RWPE1 (cell line): ENCODE measurements around the gene SH3GLB2.

Experiments
- CTCF ChIA-PET: fragments of 350-600 bp; sonication (Branson Sonifier 250); formaldehyde crosslinking; extraction: SDS; loops from one replicate; lab custom pipeline; 2021; lab: Yijun Ruan, JAX
- POLR2A ChIA-PET: fragments of 400-600 bp; formaldehyde crosslinking; extraction: SDS; loops from one replicate; lab custom pipeline; 2020; ENCODE audit warnings: antibody characterized with exemption; ENCODE audit not compliant: low non-redundant PET; lab: Yijun Ruan, JAX
- DNase-seq: peaks from one replicate; pipeline ENCODE4 v3.0.0; 2012; ENCODE audit warnings: low spot score
- H3K27ac ChIP-seq: fragments of 450-650 bp; 2 replicates; pipeline ENCODE4 v1.5.1; 2017
- TF ChIP-seq, protein P1 (sequence below): fragments of 450-650 bp; conservative IDR thresholded peaks from 2 replicates; pipeline ENCODE4 v1.5.1; 2017; ENCODE audit warnings: low read depth, mild to moderate bottlenecking

SH3GLB2 gene

DNA sequence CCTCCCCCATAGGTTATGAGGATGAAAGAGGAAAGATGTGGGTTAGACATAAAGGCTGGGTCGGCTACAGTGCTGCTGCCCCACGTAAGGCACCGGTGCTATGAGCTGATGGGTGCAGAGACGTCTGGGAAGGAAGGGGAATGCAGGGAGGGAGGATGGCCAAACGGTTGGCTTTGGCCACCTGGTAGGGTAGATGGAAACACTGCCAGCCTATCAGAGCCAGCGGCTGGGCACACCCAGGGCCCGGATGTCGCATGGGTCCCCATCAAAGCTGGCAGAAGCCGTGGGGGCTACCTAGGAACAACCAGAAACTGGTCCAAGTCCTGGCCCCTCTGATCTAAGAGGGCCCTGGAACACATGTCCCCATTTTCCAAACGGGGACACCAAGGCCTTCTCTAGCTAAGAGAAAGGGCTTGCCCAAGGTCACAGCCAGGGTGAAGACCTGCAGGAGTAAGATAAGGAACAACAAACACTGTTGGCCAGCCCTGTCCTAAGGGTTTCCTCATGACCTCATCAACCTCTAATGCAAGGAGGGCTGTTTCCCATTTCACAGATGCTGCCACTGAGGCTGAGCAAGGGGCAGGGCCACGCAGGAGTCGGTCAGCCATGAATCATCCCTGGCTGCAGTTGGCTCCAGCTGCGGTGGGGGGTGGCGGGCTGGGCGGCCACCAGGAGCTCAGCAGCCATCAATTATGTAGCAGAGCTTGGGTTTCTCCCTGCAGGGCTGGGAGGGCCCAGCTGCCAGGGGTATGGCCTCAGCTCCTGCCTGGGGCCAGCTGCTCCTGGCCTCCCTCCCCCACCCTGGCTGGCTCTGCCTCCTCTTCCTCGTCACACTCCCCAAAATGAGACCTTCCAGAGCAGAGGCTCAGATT is 4.9 kb downstream of the SH3GLB2 start:
- peak; percentile 63 for DNase-seq
- ChIA-PET POLR2A (no interaction called here), CTCF (interaction anchor here (1.0 kb wide), 1 partner anchor 15 kb away, joined by 3 read pairs; no protein-coding TSS in a partner anchor)
- TF ChIP-seq, protein P1, sequence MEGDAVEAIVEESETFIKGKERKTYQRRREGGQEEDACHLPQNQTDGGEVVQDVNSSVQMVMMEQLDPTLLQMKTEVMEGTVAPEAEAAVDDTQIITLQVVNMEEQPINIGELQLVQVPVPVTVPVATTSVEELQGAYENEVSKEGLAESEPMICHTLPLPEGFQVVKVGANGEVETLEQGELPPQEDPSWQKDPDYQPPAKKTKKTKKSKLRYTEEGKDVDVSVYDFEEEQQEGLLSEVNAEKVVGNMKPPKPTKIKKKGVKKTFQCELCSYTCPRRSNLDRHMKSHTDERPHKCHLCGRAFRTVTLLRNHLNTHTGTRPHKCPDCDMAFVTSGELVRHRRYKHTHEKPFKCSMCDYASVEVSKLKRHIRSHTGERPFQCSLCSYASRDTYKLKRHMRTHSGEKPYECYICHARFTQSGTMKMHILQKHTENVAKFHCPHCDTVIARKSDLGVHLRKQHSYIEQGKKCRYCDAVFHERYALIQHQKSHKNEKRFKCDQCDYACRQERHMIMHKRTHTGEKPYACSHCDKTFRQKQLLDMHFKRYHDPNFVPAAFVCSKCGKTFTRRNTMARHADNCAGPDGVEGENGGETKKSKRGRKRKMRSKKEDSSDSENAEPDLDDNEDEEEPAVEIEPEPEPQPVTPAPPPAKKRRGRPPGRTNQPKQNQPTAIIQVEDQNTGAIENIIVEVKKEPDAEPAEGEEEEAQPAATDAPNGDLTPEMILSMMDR, result no peak
- peak overlapping the region; percentile 79 for H3K27ac ChIP-seq

DNA sequence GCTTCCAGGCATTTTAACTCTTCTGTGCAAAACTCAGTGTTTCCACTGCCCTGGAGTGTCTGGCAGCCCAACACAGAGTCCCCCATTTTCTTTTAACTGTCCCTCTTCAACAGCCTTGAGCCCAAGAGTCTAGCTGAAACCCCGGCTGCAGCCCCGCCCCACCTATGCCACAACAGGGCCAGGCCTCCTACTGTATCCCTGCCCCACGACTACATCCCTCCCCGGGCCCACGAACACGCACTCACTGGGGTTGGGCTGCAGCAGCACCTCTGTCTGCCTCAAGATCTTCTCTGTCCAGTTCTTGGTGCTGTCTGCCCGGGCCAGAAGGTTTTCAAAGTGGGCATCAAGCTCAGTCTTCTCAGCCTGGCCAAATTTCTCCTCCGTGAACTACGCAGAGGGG is 6.1 kb downstream of the SH3GLB2 start:
- ChIA-PET POLR2A (interaction anchor here (0.6 kb wide), 1 partner anchor 102 kb away, joined by 3 read pairs; no protein-coding TSS in a partner anchor), CTCF (interaction anchor here (0.6 to 1.2 kb wide), 2 partner anchors 13 to 15 kb away, joined by 4 to 5 read pairs; no protein-coding TSS in a partner anchor)
- TF ChIP-seq, protein P1, result no peak
- H3K27ac ChIP-seq, result peak overlapping the region; percentile 79
- no peak for DNase-seq

DNA sequence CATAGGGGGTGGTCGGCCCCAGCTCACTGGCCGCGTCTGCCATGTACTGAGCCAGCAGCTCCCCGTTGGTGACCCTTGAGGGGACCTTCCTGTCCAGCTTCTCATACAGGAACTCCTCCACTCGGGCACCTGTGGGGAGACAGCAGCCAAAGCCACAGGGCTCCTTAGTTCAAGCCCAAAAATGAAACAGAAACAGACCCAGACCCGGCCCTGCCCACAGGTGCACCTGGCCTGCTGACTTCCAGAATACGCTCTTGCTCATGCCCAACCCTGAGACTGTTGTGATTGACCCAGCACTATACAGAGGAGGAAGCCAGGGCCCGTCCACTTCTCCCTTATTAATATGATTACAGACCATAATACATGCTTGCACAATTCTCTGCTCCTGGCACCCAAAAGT is 7.0 kb downstream of the SH3GLB2 start:
- TF ChIP-seq, protein P1, result no peak

DNA sequence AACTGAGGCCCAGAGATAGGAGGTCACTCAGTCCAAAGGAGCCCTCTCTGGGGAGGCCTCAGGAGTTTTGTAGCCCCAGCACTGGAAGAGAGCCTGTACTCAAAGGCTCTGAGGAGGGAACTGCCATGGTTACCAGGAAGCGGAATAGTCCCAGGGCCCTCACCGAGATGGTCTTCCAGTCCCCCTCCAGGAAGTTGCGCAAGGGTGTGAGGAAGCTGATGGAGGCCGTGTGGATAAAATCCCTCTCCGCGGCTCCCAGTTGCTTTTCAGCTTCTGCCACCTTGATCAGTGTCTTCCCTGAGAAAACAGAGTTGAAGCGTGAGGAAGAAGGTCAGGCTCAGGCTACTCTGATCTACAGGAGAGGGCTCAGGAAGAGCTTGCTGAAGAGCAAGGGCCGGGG is 13.5 kb downstream of the SH3GLB2 start:
- POLR2A ChIA-PET, result no interaction called here
- CTCF ChIA-PET, result interaction anchor here (0.7 kb wide), 1 partner anchor 8 kb away, joined by 3 read pairs; no protein-coding TSS in a partner anchor
- H3K27ac ChIP-seq, result peak overlapping the region; percentile 58
- TF ChIP-seq, protein P1, result no peak
- DNase-seq, result no peak

More for the DNA sequence above, 7.0 kb downstream of the SH3GLB2 start:
- ChIA-PET CTCF (no interaction called here), POLR2A (no interaction called here)
- peak overlapping the region; percentile 79 for H3K27ac ChIP-seq
- DNase-seq, result no peak

DNA sequence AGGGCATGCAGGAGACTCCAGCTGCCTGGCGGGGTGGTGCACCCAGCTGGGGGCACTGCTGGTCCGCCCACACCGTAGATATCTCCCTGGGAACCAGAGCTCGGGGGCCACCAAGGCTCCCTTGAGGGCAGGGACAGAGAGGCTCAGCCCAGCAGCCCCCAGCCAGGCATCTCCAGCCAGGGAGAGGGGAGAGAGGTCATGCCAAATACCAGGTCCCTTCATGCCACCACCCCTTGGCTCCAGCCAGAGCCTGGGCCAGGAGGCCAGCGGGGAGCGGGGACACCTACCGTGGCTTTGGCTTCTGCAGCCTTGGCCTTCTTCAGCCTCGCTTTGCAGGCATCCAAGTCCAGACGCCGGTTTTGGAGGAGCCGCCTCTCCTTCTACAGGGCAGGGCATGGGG is 14.0 kb downstream of the SH3GLB2 start:
- DNase-seq, result no peak
- ChIA-PET CTCF (interaction anchor here (0.8 kb wide), 1 partner anchor 11 kb away, joined by 3 read pairs; no protein-coding TSS in a partner anchor), POLR2A (no interaction called here)
- H3K27ac ChIP-seq, result peak overlapping the region; percentile 58
- TF ChIP-seq, protein P1, result no peak

DNA sequence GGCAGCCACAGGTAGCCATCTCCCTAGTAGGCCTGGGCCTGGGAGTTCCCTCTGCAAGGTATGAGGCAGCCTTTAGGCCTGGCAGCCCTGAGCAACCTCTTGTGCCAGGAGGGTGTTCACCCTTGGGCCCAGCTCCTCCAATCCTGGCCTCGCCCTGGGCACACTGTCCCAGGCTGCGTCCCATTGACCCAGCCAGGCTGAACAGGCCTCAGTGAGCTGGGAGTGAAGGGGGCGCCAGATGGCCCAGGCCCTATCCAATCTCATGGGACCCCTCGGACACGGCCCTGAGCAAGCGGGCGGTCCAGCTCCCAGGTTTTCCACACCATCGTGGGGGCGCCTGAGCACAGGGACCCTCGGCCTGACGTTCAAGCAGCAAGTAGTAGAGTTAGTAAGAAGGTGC is 14.5 kb downstream of the SH3GLB2 start:
- peak overlapping the region; percentile 58 for H3K27ac ChIP-seq
- TF ChIP-seq, protein P1, result no peak
- ChIA-PET CTCF (interaction anchor here (0.8 kb wide), 1 partner anchor 12 kb away, joined by 3 read pairs; no protein-coding TSS in a partner anchor), POLR2A (no interaction called here)
- no peak for DNase-seq
